IMR-90 (cell line): ENCODE measurements around the gene SLC5A2. TPM values are rescaled to one million over a fixed set of nuclear protein-coding genes. Genes with fewer than 3 reads are reported as not detected.
A peak's percentile ranks its signal among the peaks of the same experiment; 100 is the strongest.

Experiments used
- ATAC-seq: fragments of 200-7000 bp; cut with Tn5 transposase; 2 replicates; pipeline ENCODE4 v1.9.1; 2020; ENCODE audit warnings: low read depth, mild to moderate bottlenecking, moderate library complexity
- BruUV-seq: library from RNA; stranded (reverse); fragments of 400-500 nt; replicated peaks from 2 replicates; lab custom pipeline; 2021; lab: Mats Ljungman, UMichigan
- CTCF ChIA-PET: fragments of 300-600 bp; formaldehyde crosslinking; extraction: SDS; loops from one replicate; lab custom pipeline; 2021; ENCODE audit warnings: antibody characterized with exemption; lab: Yijun Ruan, JAX
- POLR2A ChIA-PET: fragments of 300-600 bp; sonication (Branson Sonifier 250); formaldehyde crosslinking; loops from one replicate; lab custom pipeline; 2022; ENCODE audit warnings: antibody characterized with exemption; ENCODE audit not compliant: unreplicated experiment; lab: Charles Lee
- DNase-seq: peaks from one replicate; pipeline ENCODE4 v3.0.0; 2013
- H2AFZ ChIP-seq: replicated peaks from 2 replicates; pipeline ENCODE3; 2013; ENCODE audit warnings: low read length, mild to moderate bottlenecking; ENCODE audit not compliant: poor library complexity
- H2AK5ac ChIP-seq: 2 replicates; pipeline ENCODE4 v1.6.1; 2013; ENCODE audit warnings: low read depth, low read length, inconsistent platforms
- H2AK9ac ChIP-seq: replicated peaks from 2 replicates; pipeline ENCODE3; 2013; ENCODE audit warnings: mild to moderate bottlenecking, low read depth, low read length, moderate library complexity; ENCODE audit not compliant: poor library complexity
- H2BK120ac ChIP-seq: 2 replicates; pipeline ENCODE4 v1.6.1; 2013; ENCODE audit warnings: low read depth, low read length, inconsistent platforms
- H2BK15ac ChIP-seq: 3 replicates; pipeline ENCODE4 v1.6.1; 2013; ENCODE audit warnings: low read depth, low read length, inconsistent platforms
- H2BK20ac ChIP-seq: 2 replicates; pipeline ENCODE4 v1.6.1; 2013; ENCODE audit warnings: low read depth, mild to moderate bottlenecking, inconsistent platforms, low read length, moderate library complexity
- H2BK5ac ChIP-seq: 2 replicates; pipeline ENCODE4 v1.6.1; 2013; ENCODE audit warnings: mild to moderate bottlenecking, low read depth, low read length, inconsistent platforms; ENCODE audit not compliant: poor library complexity, severe bottlenecking
- H3K14ac ChIP-seq: replicated peaks from 2 replicates; pipeline ENCODE4 v1.6.1; 2013; ENCODE audit warnings: low read depth, low read length, inconsistent platforms
- H3K18ac ChIP-seq: 2 replicates; pipeline ENCODE4 v1.6.1; 2013; ENCODE audit warnings: low read depth, low read length, control low read depth
- H3K23ac ChIP-seq: 2 replicates; pipeline ENCODE4 v1.6.1; 2013; ENCODE audit warnings: low read depth, low read length, inconsistent platforms
- H3K27ac ChIP-seq: 2 replicates; pipeline ENCODE4 v1.5.1; 2013; ENCODE audit warnings: mild to moderate bottlenecking, control low read depth, low read length; ENCODE audit not compliant: insufficient read depth
- H3K27me3 ChIP-seq: 2 replicates; pipeline ENCODE4 v1.6.1; 2013; ENCODE audit warnings: low read length; ENCODE audit not compliant: control insufficient read depth, insufficient read depth
- H3K36me3 ChIP-seq: 2 replicates; pipeline ENCODE4 v1.6.1; 2013; ENCODE audit warnings: low read length, mixed read lengths; ENCODE audit not compliant: control insufficient read depth, insufficient read depth
- H3K4ac ChIP-seq: 2 replicates; pipeline ENCODE4 v1.6.1; 2013; ENCODE audit warnings: low read depth, low read length, inconsistent platforms
- H3K4me1 ChIP-seq: 2 replicates; pipeline ENCODE4 v1.6.1; 2013; ENCODE audit warnings: low read length, mixed read lengths; ENCODE audit not compliant: control insufficient read depth, insufficient read depth
- H3K4me2 ChIP-seq: 2 replicates; pipeline ENCODE4 v1.6.1; 2013; ENCODE audit warnings: low read depth, mild to moderate bottlenecking, control low read depth, low read length, moderate library complexity
- H3K4me3 ChIP-seq: 2 replicates; pipeline ENCODE4 v1.5.1; 2013; ENCODE audit warnings: low read depth, mild to moderate bottlenecking, control low read depth, low read length, moderate library complexity; ENCODE audit not compliant: insufficient read depth
- H3K56ac ChIP-seq: 2 replicates; pipeline ENCODE4 v1.6.1; 2013; ENCODE audit warnings: low read length, inconsistent platforms; ENCODE audit not compliant: insufficient read depth; ENCODE audit errors: extremely low read depth
- H3K79me1 ChIP-seq, 2 experiments: 2 replicates each; pipeline ENCODE4 v1.6.1; 2013; ENCODE audit warnings: low read length in 2 of 2, inconsistent platforms in 1 of 2, low read depth in 1 of 2
- H3K9ac ChIP-seq: 2 replicates; pipeline ENCODE4 v1.6.1; 2013; ENCODE audit warnings: low read depth, low read length, control low read depth
- H3K9me1 ChIP-seq: 2 replicates; pipeline ENCODE4 v1.6.1; 2013; ENCODE audit warnings: low read length, inconsistent platforms; ENCODE audit not compliant: insufficient read depth
- H3K9me3 ChIP-seq: 2 replicates; pipeline ENCODE4 v1.6.1; 2013; ENCODE audit warnings: low read length; ENCODE audit not compliant: control insufficient read depth, insufficient read depth
- H4K20me1 ChIP-seq: 2 replicates; pipeline ENCODE4 v1.6.1; 2013; ENCODE audit warnings: low read length, inconsistent platforms; ENCODE audit not compliant: insufficient read depth
- H4K5ac ChIP-seq: 2 replicates; pipeline ENCODE4 v1.6.1; 2013; ENCODE audit warnings: mild to moderate bottlenecking, low read depth, low read length, control low read depth
- H4K8ac ChIP-seq, 2 experiments: 2 replicates each; pipeline ENCODE4 v1.6.1; 2013; ENCODE audit warnings: low read depth in 2 of 2, low read length in 2 of 2, control low read depth in 1 of 2, inconsistent platforms in 1 of 2
- H4K91ac ChIP-seq: 2 replicates; pipeline ENCODE4 v1.6.1; 2013; ENCODE audit warnings: low read depth, low read length, inconsistent platforms; ENCODE audit not compliant: insufficient read depth
- MAZ ChIP-seq: IDR thresholded peaks from 2 replicates; pipeline ENCODE4 v1.6.1; 2012; ENCODE audit warnings: low read depth, mild to moderate bottlenecking, low read length, improper control_type of control experiment, moderate library complexity, borderline replicate concordance
- SMC3 ChIP-seq: fragments of 150-350 bp; IDR thresholded peaks from 2 replicates; pipeline ENCODE4 v1.6.1; 2016; ENCODE audit warnings: low read depth, mild to moderate bottlenecking, antibody characterized with exemption, low read length, moderate library complexity
- WGBS, 2 experiments: methylation state at CpG; one replicate each; pipeline versions ENCODE4 v1.1.5 to v1.1.7; 2013; ENCODE audit warnings: missing lambda C conversion rate in 2 of 2; ENCODE audit not compliant: insufficient read length in 1 of 2; ENCODE audit errors: extremely low coverage in 2 of 2; 5-methylcytosine and 5-hydroxymethylcytosine counted together
- dilution Hi-C: fragments of 300-500 bp; cut with HindIII; formaldehyde crosslinking; loops from one replicate; pipeline ENCODE4 v1.14.3; 2018; ENCODE audit warnings: low sequenced_read_pairs; ENCODE audit not compliant: unreplicated experiment
- in situ Hi-C: fragments of 300-500 bp; cut with MboI; formaldehyde crosslinking; loops from 3 replicates; pipeline ENCODE4 v1.14.3; 2019; ENCODE audit warnings: low sequenced_read_pairs, inconsistent platforms, mixed read lengths
- intact Hi-C: fragments of 100-400 bp; cut with micrococcal nuclease; formaldehyde crosslinking; loops from 2 replicates; pipeline ENCODE4 v1.10.0; 2022
- polyA plus RNA-seq, 3 experiments: library from polyadenylated mRNA; depleted of rRNA; stranded (reverse); fragments of >200 nt; gene quantifications; 2 replicates each; pipeline ENCODE4 v1.2.3, GENCODE V29; 2012; ENCODE audit warnings: low replicate concordance in 1 of 3
- total RNA-seq: library from RNA; depleted of rRNA; stranded (reverse); fragments of >200 nt; gene quantifications from 2 replicates; pipeline ENCODE4 v1.2.3, GENCODE V29; 2012

The SLC5A2 gene
- total and polyA plus RNA-seq, 2 of the 4 experiments (the other 2 are of a cell fraction): not detected

DNA sequence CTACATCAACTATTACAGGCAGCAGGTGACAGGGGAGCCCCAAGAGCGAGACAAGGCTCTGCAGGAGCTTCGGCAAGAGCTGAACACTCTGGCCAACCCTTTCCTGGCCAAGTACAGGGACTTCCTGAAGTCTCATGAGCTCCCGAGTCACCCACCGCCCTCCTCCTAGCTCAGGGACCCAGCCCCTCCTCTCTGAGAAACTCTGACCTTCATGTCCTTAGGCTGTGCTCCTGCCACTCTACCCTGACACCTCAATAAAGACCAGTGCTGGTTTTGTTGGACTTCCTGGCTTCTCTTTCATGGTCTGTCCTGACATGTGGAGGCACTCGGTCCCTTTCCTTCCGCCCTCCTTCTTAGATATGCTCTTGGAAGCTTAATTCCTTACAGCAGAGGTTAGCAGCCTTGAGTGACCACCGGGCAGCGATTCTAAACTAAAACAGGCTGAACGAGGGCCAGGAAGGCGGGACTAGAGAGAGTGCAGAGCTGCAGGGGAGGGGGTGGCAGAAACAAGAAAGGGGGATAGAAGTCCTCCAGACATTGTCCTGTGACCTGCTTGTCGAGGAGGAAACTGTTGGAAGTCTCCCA is 45.7 kb downstream of the SLC5A2 start:
- Histone ChIP-seq H3K9me3 (no peaks in the 10 kb centered on the region), H3K27me3 (peaks cover 25% of the 10 kb centered on the region), H4K8ac (no peak overlapping the region), H3K4me1 (peaks cover 4% of the 10 kb centered on the region; the same call in 1 of the 2 replicates), H3K14ac (no peak overlapping the region), H3K56ac (no peak overlapping the region), H3K36me3 (no peaks in the 10 kb centered on the region), H3K18ac (no peak overlapping the region), H2AK9ac (no peak overlapping the region), H2AK5ac (no peak overlapping the region), H3K79me1 (no peaks in the 10 kb centered on the region), H3K9ac (peak overlapping the region; percentile 6; the same call in 1 of the 2 replicates), H3K23ac (no peak overlapping the region; the same call in 1 of the 2 replicates), H3K9me1 (no peaks in the 10 kb centered on the region), H2BK120ac (no peak overlapping the region; the same call in 1 of the 2 replicates), H3K4ac (no peak overlapping the region), H3K27ac (0 out of 2 replicates have a peak overlapping the region, but pooled peaks have one; percentile 3), H4K20me1 (no peaks in the 10 kb centered on the region), H2AFZ (peak overlapping the region; percentile 69), H2BK15ac (no peak overlapping the region), H3K4me3 (peak overlapping the region; percentile 39), H3K4me2 (peak overlapping the region; percentile 51), H4K91ac (no peak overlapping the region), H2BK5ac (no peak overlapping the region), H2BK20ac (no peak overlapping the region), H4K5ac (no peak overlapping the region)
- DNase-seq (no peak), ATAC-seq (peak; percentile 46)
- CTCF ChIA-PET: no interaction called here
- TF ChIP-seq MAZ (0 out of 2 replicates have a peak, but pooled peaks have one; percentile 5), SMC3 (no peak)
- whole genome bisulfite sequencing, 2 experiments: 0% methylated on average over 1 of the region's 11 CpGs; no CpG with 5 or more reads in 1 of the 2 experiments
- POLR2A ChIA-PET: interaction anchor here (0.6 kb wide), 1 partner anchor 306 kb away, joined by 7 read pairs; no protein-coding TSS in a partner anchor
- dilution Hi-C loops: no loop called here
- intact Hi-C loops: loop anchor here (2.0 kb wide), 1 partner anchor 20 kb away; the partner anchor contains the start of gene RUSF1
- in situ Hi-C loops: no loop called here
- no TSS peak for BruUV-seq
